HCT116 (cell line): Measurements from ENCODE around the gene SEMA6B. TPM values are rescaled to one million over a fixed set of nuclear protein-coding genes. Genes with fewer than 3 reads are reported as not detected.

ENCODE experiments used
- ATAC-seq: fragments of 200-7000 bp; cut with Tn5 transposase; 2 replicates; pipeline ENCODE4 v1.9.1; 2020; ENCODE audit warnings: mild to moderate bottlenecking, moderate library complexity
- BruUV-seq: library from RNA; stranded (reverse); fragments of 400-500 nt; replicated peaks from 2 replicates; lab custom pipeline; 2021; lab: Mats Ljungman, UMichigan
- CTCF ChIA-PET: fragments of 300-600 bp; sonication (Branson Sonifier 250); formaldehyde crosslinking; loops from one replicate; lab custom pipeline; 2021; ENCODE audit warnings: antibody characterized with exemption; lab: Charles Lee
- POLR2A ChIA-PET: fragments of 300-600, 350-600 bp; sonication (Branson Sonifier 250); formaldehyde crosslinking; loops from one replicate; lab custom pipeline; 2021; ENCODE audit warnings: antibody characterized with exemption; lab: Charles Lee
- RAD21 ChIA-PET, 2 experiments: fragments of 300-600 bp; sonication (Branson Sonifier 250); formaldehyde crosslinking; loops; one replicate each; lab custom pipeline; 2023; ENCODE audit warnings: low total read pairs in 2 of 2; ENCODE audit not compliant: uncharacterized antibody in 2 of 2, unreplicated experiment in 2 of 2, low non-redundant PET in 1 of 2; lab: Charles Lee
- DNase-seq: peaks from one replicate; pipeline ENCODE4 v3.0.0-alpha.2; 2010; ENCODE audit warnings: low read depth, low spot score
- H2AFZ ChIP-seq: fragments of 200-600 bp; shearing (Covaris generic), sonication (generic); 2 replicates; pipeline ENCODE4 v1.6.1; 2017; ENCODE audit warnings: low read depth, mixed run types, mixed read lengths, antibody characterized with exemption, low read length; ENCODE audit not compliant: poor library complexity, severe bottlenecking
- H3K27ac ChIP-seq: 2 replicates; pipeline ENCODE4 v1.5.1; 2012; ENCODE audit warnings: low read depth, low read length
- H3K27me3 ChIP-seq: fragments of 200-600 bp; sonication (generic); 2 replicates; pipeline ENCODE4 v1.6.1; 2016; ENCODE audit warnings: mixed run types, low read length, mixed read lengths; ENCODE audit not compliant: insufficient read depth
- H3K36me3 ChIP-seq, 2 experiments: fragments of 200-500 bp in 1 of 2; fragments of 200-600 bp in 1 of 2; sonication (Bioruptor generic) in 1 of 2; sonication (generic) in 1 of 2; 2 replicates each; pipeline versions ENCODE4 v1.5.1 to v1.6.1; 2014 to 2016; ENCODE audit warnings: low read length in 2 of 2, inconsistent platforms in 1 of 2, mixed read lengths in 1 of 2, mixed run types in 1 of 2; ENCODE audit not compliant: insufficient read depth in 2 of 2, control insufficient read depth in 1 of 2
- H3K4me1 ChIP-seq, 2 experiments: fragments of 200-600 bp in 1 of 2; sonication (generic) in 1 of 2; 2 replicates each; pipeline versions ENCODE4 v1.5.1 to v1.6.1; 2012 to 2017; ENCODE audit warnings: low read length in 2 of 2, inconsistent platforms in 1 of 2, mild to moderate bottlenecking in 1 of 2, mixed read lengths in 1 of 2, mixed run types in 1 of 2, moderate library complexity in 1 of 2; ENCODE audit not compliant: insufficient read depth in 2 of 2, control insufficient read depth in 1 of 2
- H3K4me2 ChIP-seq: fragments of 200-600 bp; sonication (generic); 2 replicates; pipeline ENCODE4 v1.6.1; 2017; ENCODE audit warnings: mixed run types, low read length, mixed read lengths
- H3K4me3 ChIP-seq, 2 experiments: fragments of 200-600 bp in 1 of 2; sonication (generic) in 1 of 2; replicated peaks in 1 of 2; 2 replicates each; pipeline ENCODE4 v1.5.1; 2011 to 2016; ENCODE audit warnings: low read length in 2 of 2, control low read depth in 1 of 2, low read depth in 1 of 2, mild to moderate bottlenecking in 1 of 2, mixed read lengths in 1 of 2, mixed run types in 1 of 2
- H3K79me2 ChIP-seq: fragments of 200-600 bp; sonication (generic); 2 replicates; pipeline ENCODE4 v1.6.1; 2017; ENCODE audit warnings: mild to moderate bottlenecking, mixed run types, low read length, moderate library complexity, mixed read lengths; ENCODE audit not compliant: insufficient read depth
- H3K9ac ChIP-seq: fragments of 200-600 bp; sonication (generic); 2 replicates; pipeline ENCODE4 v1.6.1; 2016; ENCODE audit warnings: low read length, mixed read lengths
- H3K9me2 ChIP-seq: fragments of 200-600 bp; sonication (generic), shearing (Covaris generic); 2 replicates; pipeline ENCODE4 v1.6.1; 2017; ENCODE audit warnings: mixed run types, mild to moderate bottlenecking, moderate library complexity; ENCODE audit not compliant: insufficient read depth
- H3K9me3 ChIP-seq, 2 experiments: fragments of 200-500 bp in 1 of 2; fragments of 200-600 bp in 1 of 2; sonication (Bioruptor generic) in 1 of 2; sonication (generic) in 1 of 2; 2 replicates each; pipeline ENCODE4 v1.6.1; 2014 to 2017; ENCODE audit warnings: low read length in 2 of 2, mixed read lengths in 2 of 2, inconsistent platforms in 1 of 2, low read depth in 1 of 2, mild to moderate bottlenecking in 1 of 2, mixed run types in 1 of 2, moderate library complexity in 1 of 2; ENCODE audit not compliant: control insufficient read depth in 1 of 2, insufficient read depth in 1 of 2
- H4K20me1 ChIP-seq: fragments of 200-600 bp; sonication (generic), shearing (Covaris generic); 2 replicates; pipeline ENCODE4 v1.6.1; 2017; ENCODE audit warnings: mixed run types, mild to moderate bottlenecking, moderate library complexity; ENCODE audit not compliant: insufficient read depth
- FOSL1 ChIP-seq: IDR thresholded peaks from 2 replicates; pipeline ENCODE4 v1.6.1; 2012; ENCODE audit warnings: low read depth
- POLR2AphosphoS5 ChIP-seq: IDR thresholded peaks from 2 replicates; pipeline ENCODE4 v1.6.1; 2011; ENCODE audit warnings: mild to moderate bottlenecking, low read depth, low read length, moderate library complexity
- TCF7L2 ChIP-seq: IDR thresholded peaks from 2 replicates; pipeline ENCODE4 v1.7.0; 2011; ENCODE audit warnings: borderline replicate concordance, inconsistent platforms; ENCODE audit not compliant: insufficient read depth, insufficient read length; ENCODE audit errors: extremely low read depth
- YY1 ChIP-seq: IDR thresholded peaks from 2 replicates; pipeline ENCODE4 v1.6.1; 2011; ENCODE audit warnings: low read length, low read depth, moderate library complexity, mild to moderate bottlenecking; ENCODE audit not compliant: insufficient replicate concordance; ENCODE audit errors: extremely low read depth
- ZNF274 ChIP-seq: fragments of 200-500 bp; sonication (Bioruptor generic); IDR thresholded peaks from 2 replicates; pipeline ENCODE4 v1.6.1; 2014; ENCODE audit warnings: mild to moderate bottlenecking, low read depth, low read length, inconsistent platforms
- intact Hi-C: fragments of 100-400 bp; cut with micrococcal nuclease; formaldehyde crosslinking; loops from 2 replicates; pipeline ENCODE4 v1.10.0; 2022
- total RNA-seq: library from RNA; stranded (reverse); gene quantifications from one replicate; pipeline ENCODE4 v1.2.1, GENCODE V29; 2021; ENCODE audit not compliant: unreplicated experiment
- TF ChIP-seq, protein P1 (sequence below): IDR thresholded peaks from 2 replicates; pipeline ENCODE4 v1.6.1; 2012
- TF ChIP-seq, protein P2 (sequence below), 3 experiments: fragments of 200-600 bp in 1 of 3; sonication (generic) in 1 of 3; IDR thresholded peaks in 2 of 3; conservative IDR thresholded peaks in 1 of 3; 2 replicates each; pipeline ENCODE4 v1.5.1; 2012 to 2017; ENCODE audit warnings: low read depth in 2 of 3, low read length in 2 of 3, antibody characterized with exemption in 1 of 3, borderline replicate concordance in 1 of 3, control low read depth in 1 of 3, mild to moderate bottlenecking in 1 of 3, mixed read lengths in 1 of 3, mixed run types in 1 of 3, moderate library complexity in 1 of 3; ENCODE audit not compliant: insufficient read depth in 1 of 3
- TF ChIP-seq, protein P3 (sequence below): IDR thresholded peaks from 2 replicates; pipeline ENCODE4 v1.6.1; 2011; ENCODE audit warnings: mild to moderate bottlenecking, low read length, moderate library complexity; ENCODE audit not compliant: insufficient replicate concordance; ENCODE audit errors: extremely low read depth
- TF ChIP-seq, protein P4 (sequence below): IDR thresholded peaks from 2 replicates; pipeline ENCODE4 v1.6.1; 2012
- TF ChIP-seq, protein P5 (sequence below): IDR thresholded peaks from 2 replicates; pipeline ENCODE4 v1.6.1; 2012; ENCODE audit warnings: low read depth

SEMA6B gene
- total RNA-seq, 1 experiment from 2014 or later, result 58.4 TPM

DNA sequence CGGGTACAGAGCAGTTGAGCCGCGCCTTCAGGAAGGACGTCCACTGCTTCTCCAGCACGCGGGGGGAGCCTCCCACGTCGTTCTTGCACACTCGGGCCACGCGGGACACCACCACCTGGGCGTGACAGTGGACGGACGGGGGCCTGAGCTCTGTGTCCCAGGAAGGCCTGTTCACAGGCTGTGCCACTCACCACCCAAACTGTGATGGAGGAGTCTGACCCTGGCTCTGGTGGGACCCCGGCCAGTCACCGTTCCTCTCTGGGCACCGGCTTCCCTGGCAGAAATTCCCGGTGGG is 7.0 kb downstream of the SEMA6B start:
- no peaks in the 10 kb centered on the region for H3K9me3 ChIP-seq
- no peak for TF ChIP-seq YY1
- TF ChIP-seq FOSL1, result no peak
- TF ChIP-seq, protein P1, sequence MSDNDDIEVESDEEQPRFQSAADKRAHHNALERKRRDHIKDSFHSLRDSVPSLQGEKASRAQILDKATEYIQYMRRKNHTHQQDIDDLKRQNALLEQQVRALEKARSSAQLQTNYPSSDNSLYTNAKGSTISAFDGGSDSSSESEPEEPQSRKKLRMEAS, result no peak
- no peak for TF ChIP-seq POLR2AphosphoS5
- DNase-seq, result no peak
- no peaks in the 10 kb centered on the region for H3K79me2 ChIP-seq
- no peaks in the 10 kb centered on the region for H3K9me2 ChIP-seq
- no peak overlapping the region for H3K4me2 ChIP-seq
- H3K27me3 ChIP-seq, result no peaks in the 10 kb centered on the region
- no peak overlapping the region for H3K9ac ChIP-seq
- BruUV-seq, result no TSS peak
- RAD21 ChIA-PET, result no interaction called here
- no peaks in the 10 kb centered on the region for H4K20me1 ChIP-seq
- H3K27ac ChIP-seq, result no peak overlapping the region
- ATAC-seq, result no peak
- POLR2A ChIA-PET, result no interaction called here
- intact Hi-C loops, result no loop called here
- peaks cover 23 to 51% of the 10 kb centered on the region in 2 experiments for H3K36me3 ChIP-seq
- no peak overlapping the region for H2AFZ ChIP-seq
- H3K4me1 ChIP-seq, result peaks cover 8 to 17% of the 10 kb centered on the region in 2 experiments
- CTCF ChIA-PET, result no interaction called here
- no peak overlapping the region for H3K4me3 ChIP-seq

DNA sequence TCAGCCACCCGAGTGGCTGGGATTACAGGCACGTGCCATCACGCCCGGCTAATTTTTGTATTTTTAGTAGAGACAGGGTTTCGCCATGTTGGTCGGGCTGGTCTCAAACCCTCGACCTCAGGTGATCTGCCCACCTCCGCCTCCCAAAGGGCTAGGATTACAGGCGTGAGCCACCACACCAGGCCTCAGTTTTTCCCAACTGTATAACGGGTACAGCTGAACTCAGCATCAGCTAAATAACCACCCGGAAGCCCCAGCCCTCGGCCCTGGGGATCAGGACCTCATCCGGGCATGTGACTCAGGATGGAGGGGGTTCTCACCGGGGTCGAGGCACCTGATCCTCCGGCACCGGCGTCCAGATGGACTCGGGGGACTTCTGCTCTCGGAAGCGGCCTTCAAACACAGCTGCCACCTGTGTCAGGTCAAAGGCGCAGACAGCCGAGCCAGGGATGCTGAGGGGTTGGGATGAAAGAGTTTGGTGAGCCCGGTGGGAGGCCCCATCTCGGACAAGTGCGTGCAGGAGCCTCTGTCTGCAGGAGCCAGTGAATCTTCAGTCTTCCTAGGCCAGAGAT is 8.9 kb downstream of the SEMA6B start:
- DNase-seq (no peak), ATAC-seq (no peak)
- Histone ChIP-seq H3K9ac (no peak overlapping the region), H3K4me3 (no peak overlapping the region), H3K9me2 (no peaks in the 10 kb centered on the region), H3K4me1 (no peaks in the 10 kb centered on the region), H2AFZ (no peak overlapping the region), H3K36me3 (peaks cover 23 to 51% of the 10 kb centered on the region in 2 experiments), H3K27me3 (no peaks in the 10 kb centered on the region), H3K27ac (no peak overlapping the region), H3K4me2 (no peak overlapping the region), H4K20me1 (no peaks in the 10 kb centered on the region), H3K9me3 (no peaks in the 10 kb centered on the region), H3K79me2 (no peaks in the 10 kb centered on the region)
- ChIA-PET CTCF (no interaction called here), POLR2A (interaction anchor here (0.6 kb wide), 1 partner anchor 563 kb away, joined by 3 read pairs; no protein-coding TSS in a partner anchor), RAD21 (no interaction called here)
- intact Hi-C loops, result no loop called here
- BruUV-seq, result no TSS peak
- no peak for TF ChIP-seq ZNF274
- TF ChIP-seq, protein P2, sequence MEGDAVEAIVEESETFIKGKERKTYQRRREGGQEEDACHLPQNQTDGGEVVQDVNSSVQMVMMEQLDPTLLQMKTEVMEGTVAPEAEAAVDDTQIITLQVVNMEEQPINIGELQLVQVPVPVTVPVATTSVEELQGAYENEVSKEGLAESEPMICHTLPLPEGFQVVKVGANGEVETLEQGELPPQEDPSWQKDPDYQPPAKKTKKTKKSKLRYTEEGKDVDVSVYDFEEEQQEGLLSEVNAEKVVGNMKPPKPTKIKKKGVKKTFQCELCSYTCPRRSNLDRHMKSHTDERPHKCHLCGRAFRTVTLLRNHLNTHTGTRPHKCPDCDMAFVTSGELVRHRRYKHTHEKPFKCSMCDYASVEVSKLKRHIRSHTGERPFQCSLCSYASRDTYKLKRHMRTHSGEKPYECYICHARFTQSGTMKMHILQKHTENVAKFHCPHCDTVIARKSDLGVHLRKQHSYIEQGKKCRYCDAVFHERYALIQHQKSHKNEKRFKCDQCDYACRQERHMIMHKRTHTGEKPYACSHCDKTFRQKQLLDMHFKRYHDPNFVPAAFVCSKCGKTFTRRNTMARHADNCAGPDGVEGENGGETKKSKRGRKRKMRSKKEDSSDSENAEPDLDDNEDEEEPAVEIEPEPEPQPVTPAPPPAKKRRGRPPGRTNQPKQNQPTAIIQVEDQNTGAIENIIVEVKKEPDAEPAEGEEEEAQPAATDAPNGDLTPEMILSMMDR (IDR thresholded peaks at IDR 0.05 in 2 of 3, conservative IDR thresholded peaks at IDR 0.05 in 1 of 3; ENCODE audit: borderline replicate concordance in 1 of 3, insufficient read depth in 1 of 3, low read depth in 2 of 3, low read length in 2 of 3), result no peak
- TF ChIP-seq, protein P3, sequence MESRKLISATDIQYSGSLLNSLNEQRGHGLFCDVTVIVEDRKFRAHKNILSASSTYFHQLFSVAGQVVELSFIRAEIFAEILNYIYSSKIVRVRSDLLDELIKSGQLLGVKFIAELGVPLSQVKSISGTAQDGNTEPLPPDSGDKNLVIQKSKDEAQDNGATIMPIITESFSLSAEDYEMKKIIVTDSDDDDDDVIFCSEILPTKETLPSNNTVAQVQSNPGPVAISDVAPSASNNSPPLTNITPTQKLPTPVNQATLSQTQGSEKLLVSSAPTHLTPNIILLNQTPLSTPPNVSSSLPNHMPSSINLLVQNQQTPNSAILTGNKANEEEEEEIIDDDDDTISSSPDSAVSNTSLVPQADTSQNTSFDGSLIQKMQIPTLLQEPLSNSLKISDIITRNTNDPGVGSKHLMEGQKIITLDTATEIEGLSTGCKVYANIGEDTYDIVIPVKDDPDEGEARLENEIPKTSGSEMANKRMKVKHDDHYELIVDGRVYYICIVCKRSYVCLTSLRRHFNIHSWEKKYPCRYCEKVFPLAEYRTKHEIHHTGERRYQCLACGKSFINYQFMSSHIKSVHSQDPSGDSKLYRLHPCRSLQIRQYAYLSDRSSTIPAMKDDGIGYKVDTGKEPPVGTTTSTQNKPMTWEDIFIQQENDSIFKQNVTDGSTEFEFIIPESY, result no peak
- TF ChIP-seq, protein P4, sequence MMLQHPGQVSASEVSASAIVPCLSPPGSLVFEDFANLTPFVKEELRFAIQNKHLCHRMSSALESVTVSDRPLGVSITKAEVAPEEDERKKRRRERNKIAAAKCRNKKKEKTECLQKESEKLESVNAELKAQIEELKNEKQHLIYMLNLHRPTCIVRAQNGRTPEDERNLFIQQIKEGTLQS, result no peak
- TF ChIP-seq, protein P5, sequence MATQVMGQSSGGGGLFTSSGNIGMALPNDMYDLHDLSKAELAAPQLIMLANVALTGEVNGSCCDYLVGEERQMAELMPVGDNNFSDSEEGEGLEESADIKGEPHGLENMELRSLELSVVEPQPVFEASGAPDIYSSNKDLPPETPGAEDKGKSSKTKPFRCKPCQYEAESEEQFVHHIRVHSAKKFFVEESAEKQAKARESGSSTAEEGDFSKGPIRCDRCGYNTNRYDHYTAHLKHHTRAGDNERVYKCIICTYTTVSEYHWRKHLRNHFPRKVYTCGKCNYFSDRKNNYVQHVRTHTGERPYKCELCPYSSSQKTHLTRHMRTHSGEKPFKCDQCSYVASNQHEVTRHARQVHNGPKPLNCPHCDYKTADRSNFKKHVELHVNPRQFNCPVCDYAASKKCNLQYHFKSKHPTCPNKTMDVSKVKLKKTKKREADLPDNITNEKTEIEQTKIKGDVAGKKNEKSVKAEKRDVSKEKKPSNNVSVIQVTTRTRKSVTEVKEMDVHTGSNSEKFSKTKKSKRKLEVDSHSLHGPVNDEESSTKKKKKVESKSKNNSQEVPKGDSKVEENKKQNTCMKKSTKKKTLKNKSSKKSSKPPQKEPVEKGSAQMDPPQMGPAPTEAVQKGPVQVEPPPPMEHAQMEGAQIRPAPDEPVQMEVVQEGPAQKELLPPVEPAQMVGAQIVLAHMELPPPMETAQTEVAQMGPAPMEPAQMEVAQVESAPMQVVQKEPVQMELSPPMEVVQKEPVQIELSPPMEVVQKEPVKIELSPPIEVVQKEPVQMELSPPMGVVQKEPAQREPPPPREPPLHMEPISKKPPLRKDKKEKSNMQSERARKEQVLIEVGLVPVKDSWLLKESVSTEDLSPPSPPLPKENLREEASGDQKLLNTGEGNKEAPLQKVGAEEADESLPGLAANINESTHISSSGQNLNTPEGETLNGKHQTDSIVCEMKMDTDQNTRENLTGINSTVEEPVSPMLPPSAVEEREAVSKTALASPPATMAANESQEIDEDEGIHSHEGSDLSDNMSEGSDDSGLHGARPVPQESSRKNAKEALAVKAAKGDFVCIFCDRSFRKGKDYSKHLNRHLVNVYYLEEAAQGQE, result no peak
- no peak for TF ChIP-seq TCF7L2
- no peak for TF ChIP-seq POLR2AphosphoS5
